Liver (tissue), 9 donors: Measurements from ENCODE around the gene PARD6A. TPM values are rescaled to one million over a fixed set of nuclear protein-coding genes. Genes with fewer than 3 reads are reported as not detected.

Source experiments
- DNase-seq: peaks from one replicate; pipeline ENCODE4 v3.0.0-alpha.2; 2017; ENCODE audit warnings: low spot score
- H3K27ac ChIP-seq, 2 donors: one replicate each; pipeline ENCODE4 v1.7.0; 2013; ENCODE audit warnings: inconsistent platforms in 2 of 2, low read length in 2 of 2, control low read depth in 1 of 2, low read depth in 1 of 2, mild to moderate bottlenecking in 1 of 2
- H3K27me3 ChIP-seq, 4 donors: one replicate each; pipeline versions ENCODE4 v1.6.1 to v1.7.0; 2013; ENCODE audit warnings: low read length in 3 of 4, inconsistent platforms in 1 of 4, mild to moderate bottlenecking in 1 of 4, moderate library complexity in 1 of 4; ENCODE audit not compliant: control insufficient read depth in 4 of 4, insufficient read depth in 4 of 4
- H3K36me3 ChIP-seq, 4 donors: one replicate each; pipeline versions ENCODE4 v1.6.1 to v1.7.0; 2013; ENCODE audit warnings: low read length in 3 of 4, mild to moderate bottlenecking in 3 of 4, low read depth in 1 of 4, moderate library complexity in 1 of 4; ENCODE audit not compliant: control insufficient read depth in 4 of 4, insufficient read depth in 3 of 4
- H3K4me1 ChIP-seq, 4 donors: one replicate each; pipeline versions ENCODE4 v1.6.1 to v1.7.0; 2013; ENCODE audit warnings: low read length in 3 of 4, mild to moderate bottlenecking in 3 of 4, moderate library complexity in 1 of 4; ENCODE audit not compliant: control insufficient read depth in 4 of 4, insufficient read depth in 4 of 4
- H3K4me3 ChIP-seq, 3 donors: one replicate each; pipeline versions ENCODE4 v1.6.1 to v1.7.0; 2013; ENCODE audit warnings: low read length in 3 of 3, control low read depth in 1 of 3, low read depth in 1 of 3, mild to moderate bottlenecking in 1 of 3
- H3K9ac ChIP-seq, 2 donors: one replicate each; pipeline ENCODE4 v1.7.0; 2013; ENCODE audit warnings: low read length in 2 of 2, mild to moderate bottlenecking in 2 of 2, moderate library complexity in 2 of 2, control low read depth in 1 of 2, low read depth in 1 of 2
- H3K9me3 ChIP-seq, 4 donors: one replicate each; pipeline versions ENCODE4 v1.6.1 to v1.7.0; 2013; ENCODE audit warnings: low read length in 3 of 4; ENCODE audit not compliant: control insufficient read depth in 4 of 4
- CTCF ChIP-seq: fragments of 150-350 bp; IDR thresholded peaks from 2 replicates; pipeline ENCODE4 v1.5.1; 2017; ENCODE audit warnings: improper control_type of control experiment, low read depth, low read length; ENCODE audit not compliant: missing input control
- EGR1 ChIP-seq, 2 donors: IDR thresholded peaks; 2 replicates each; pipeline ENCODE4 v1.6.1; 2016 to 2018; ENCODE audit warnings: antibody characterized with exemption in 2 of 2, low read depth in 2 of 2
- FOXA1 ChIP-seq: IDR thresholded peaks from 2 replicates; pipeline ENCODE4 v1.6.1; 2016; ENCODE audit warnings: antibody characterized with exemption
- FOXA2 ChIP-seq: IDR thresholded peaks from 2 replicates; pipeline ENCODE4 v1.6.1; 2016; ENCODE audit warnings: antibody characterized with exemption
- GABPA ChIP-seq, 2 donors: IDR thresholded peaks in 1 of 2; conservative IDR thresholded peaks in 1 of 2; 2 replicates each; pipeline ENCODE4 v1.6.1; 2016; ENCODE audit warnings: antibody characterized with exemption in 2 of 2, mild to moderate bottlenecking in 1 of 2, moderate library complexity in 1 of 2
- HNF4A ChIP-seq, 2 donors: conservative IDR thresholded peaks; 2 replicates each; pipeline ENCODE4 v1.6.1; 2016; ENCODE audit warnings: antibody characterized with exemption in 2 of 2, mild to moderate bottlenecking in 2 of 2
- HNF4G ChIP-seq: IDR thresholded peaks from 2 replicates; pipeline ENCODE4 v1.6.1; 2016; ENCODE audit warnings: antibody characterized with exemption
- MAX ChIP-seq: IDR thresholded peaks from 2 replicates; pipeline ENCODE4 v1.6.1; 2016; ENCODE audit warnings: antibody characterized with exemption
- NR2F2 ChIP-seq: IDR thresholded peaks from 2 replicates; pipeline ENCODE4 v1.6.1; 2016; ENCODE audit warnings: antibody characterized with exemption
- RAD21 ChIP-seq, 2 donors: IDR thresholded peaks; 2 replicates each; pipeline ENCODE4 v1.6.1; 2016; ENCODE audit warnings: antibody characterized with exemption in 2 of 2, mild to moderate bottlenecking in 2 of 2
- REST ChIP-seq: IDR thresholded peaks from 2 replicates; pipeline ENCODE4 v1.6.1; 2016; ENCODE audit warnings: antibody characterized with exemption, mild to moderate bottlenecking
- RXRA ChIP-seq, 2 donors: IDR thresholded peaks; 2 replicates each; pipeline ENCODE4 v1.6.1; 2017 to 2018; ENCODE audit warnings: antibody characterized with exemption in 2 of 2, mild to moderate bottlenecking in 1 of 2
- SP1 ChIP-seq: IDR thresholded peaks from 2 replicates; pipeline ENCODE4 v1.6.1; 2018; ENCODE audit warnings: antibody characterized with exemption, mild to moderate bottlenecking
- TAF1 ChIP-seq: conservative IDR thresholded peaks from 2 replicates; pipeline ENCODE4 v1.6.1; 2016; ENCODE audit warnings: antibody characterized with exemption, mild to moderate bottlenecking
- YY1 ChIP-seq: IDR thresholded peaks from 2 replicates; pipeline ENCODE4 v1.6.1; 2016; ENCODE audit warnings: antibody characterized with exemption, mild to moderate bottlenecking
- ZBTB33 ChIP-seq: IDR thresholded peaks from 2 replicates; pipeline ENCODE4 v1.6.1; 2016; ENCODE audit warnings: antibody characterized with exemption
- WGBS: extraction: QIAGEN DNeasy Blood & Tissue Kit; methylation state at CpG from one replicate; pipeline ENCODE4 v1.1.7; 2013; 5-methylcytosine and 5-hydroxymethylcytosine counted together
- polyA plus RNA-seq, 2 donors: library from polyadenylated mRNA; stranded (reverse) in 1 of 2; unstranded in 1 of 2; fragments of 200-250 nt in 1 of 2; fragments of >200 nt in 1 of 2; fragmentation: Nextera tagmentation in 1 of 2; extraction: Ambion mirVana in 1 of 2; gene quantifications; one replicate each; pipeline versions ENCODE4 v1.2.1 to v1.2.3, GENCODE V29; 2013 to 2015
- total RNA-seq, 2 donors: library from RNA; depleted of rRNA; stranded (reverse); fragments of >200 nt; gene quantifications; one replicate each; pipeline ENCODE4 v1.2.3, GENCODE V29; 2014
- TF ChIP-seq, protein P1 (sequence below): IDR thresholded peaks from 2 replicates; pipeline ENCODE4 v1.6.1; 2016; ENCODE audit warnings: antibody characterized with exemption
- donor health status: healthy.
- donor health status: healthy.
- donor health status: healthy.
- donor health status: healthy.
- donor health status: healthy.

PARD6A gene
- total and polyA plus RNA-seq, 4 donors, result 0.42 to 2.4 (median 1.8) TPM

- Histone ChIP-seq H3K4me1 (peaks cover 0 to 18% (median 11%) of the 10 kb centered on the region in 4 donors), H3K36me3 (peaks cover 12 to 45% (median 25%) of the 10 kb centered on the region in 4 donors), H3K9ac (no peak overlapping the region), H3K27ac (no peak overlapping the region), H3K9me3 (no peaks in the 10 kb centered on the region), H3K27me3 (no peaks in the 10 kb centered on the region), H3K4me3 (no peak overlapping the region)
- DNase-seq, result no peak
- no peak for TF ChIP-seq RXRA (IDR thresholded peaks at IDR 0.05)
- TF ChIP-seq FOXA1, result no peak
- no peak for TF ChIP-seq GABPA (IDR thresholded peaks at IDR 0.05 in 1 of 2, conservative IDR thresholded peaks at IDR 0.05 in 1 of 2)
- no peak for TF ChIP-seq ZBTB33
- no peak for TF ChIP-seq YY1
- no peak for TF ChIP-seq MAX
- TF ChIP-seq SP1, result no peak
- TF ChIP-seq HNF4G, result no peak
- TF ChIP-seq FOXA2, result no peak
- TF ChIP-seq RAD21 (IDR thresholded peaks at IDR 0.05), result no peak
- TF ChIP-seq CTCF, result no peak
- TF ChIP-seq, protein P1, sequence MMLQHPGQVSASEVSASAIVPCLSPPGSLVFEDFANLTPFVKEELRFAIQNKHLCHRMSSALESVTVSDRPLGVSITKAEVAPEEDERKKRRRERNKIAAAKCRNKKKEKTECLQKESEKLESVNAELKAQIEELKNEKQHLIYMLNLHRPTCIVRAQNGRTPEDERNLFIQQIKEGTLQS, result no peak
- TF ChIP-seq NR2F2, result no peak
- TF ChIP-seq REST, result no peak
- no peak for TF ChIP-seq TAF1
- no peak for TF ChIP-seq HNF4A (conservative IDR thresholded peaks at IDR 0.05)
- no peak for TF ChIP-seq EGR1 (IDR thresholded peaks at IDR 0.05; ENCODE audit: low read depth in 2 of 2)
- 96% methylated on average over 12 of the region's 12 CpGs for WGBS
Measured at GRCh38 chr16:67637625-67638024, 23.1 kb upstream of the PARD6A start.
